K562 (cell line): ENCODE measurements around the gene ALG9. TPM values are rescaled to one million over a fixed set of nuclear protein-coding genes. Genes with fewer than 3 reads are reported as not detected.

Source experiments
- JUND ChIP-seq, 2 experiments: IDR thresholded peaks; 2 replicates in 1 of 2; 3 replicates in 1 of 2; pipeline ENCODE4 v1.6.1; 2011; ENCODE audit warnings: borderline replicate concordance in 2 of 2, low read depth in 2 of 2, low read length in 2 of 2, improper control_type of control experiment in 1 of 2, missing biosample characterization in 1 of 2, missing genetic modification characterization in 1 of 2, missing genetic modification reagents in 1 of 2
- TAF1 ChIP-seq: IDR thresholded peaks from 2 replicates; pipeline ENCODE4 v1.6.1; 2011; ENCODE audit warnings: mild to moderate bottlenecking, low read length, moderate library complexity; ENCODE audit not compliant: insufficient read depth, control insufficient read depth, severe bottlenecking; ENCODE audit errors: extremely low read depth
- UBTF ChIP-seq, 2 experiments: IDR thresholded peaks; 2 replicates each; pipeline ENCODE4 v1.6.1; 2012; ENCODE audit warnings: improper control_type of control experiment in 2 of 2, low read depth in 2 of 2, low read length in 2 of 2, borderline replicate concordance in 1 of 2
- ZMIZ1 ChIP-seq, 2 experiments: fragments of 150-350 bp in 1 of 2; IDR thresholded peaks; 2 replicates each; pipeline ENCODE4 v1.6.1; 2012 to 2016; ENCODE audit warnings: low read depth in 2 of 2, low read length in 2 of 2, mild to moderate bottlenecking in 1 of 2, moderate library complexity in 1 of 2
- ZNF445 ChIP-seq: fragments of 250-450 bp; sonication (Bioruptor Pico); IDR thresholded peaks from 2 replicates; pipeline ENCODE4 v1.4.0; 2020; ENCODE audit warnings: low read depth, mild to moderate bottlenecking, moderate library complexity
- polyA plus RNA-seq, 8 experiments: library from polyadenylated mRNA; depleted of rRNA in 4 of 8; stranded (reverse) in 5 of 8; unstranded in 3 of 8; fragments of >200 nt; fragmentation: Nextera tagmentation in 2 of 8; fragmentation: Illumina TruSeq in 1 of 8; extraction: Ambion mirVana in 2 of 8; extraction: Trizol in 1 of 8; gene quantifications; 2 replicates each; pipeline versions ENCODE4 v1.2.1 to v1.2.3, GENCODE V29; 2011 to 2014; ENCODE audit warnings: inconsistent platforms in 1 of 8, missing spikeins in 1 of 8
- total RNA-seq, 7 experiments: library from RNA; depleted of rRNA in 6 of 7; stranded (reverse); fragments of >200 nt in 6 of 7; fragmentation: Illumina TruSeq in 2 of 7; extraction: Trizol in 2 of 7; gene quantifications; 2 replicates each; pipeline versions ENCODE4 v1.2.1 to v1.2.3, GENCODE V29; 2011 to 2021; ENCODE audit warnings: low replicate concordance in 1 of 7

The ALG9 gene
- total and polyA plus RNA-seq, 9 of the 15 experiments (the other 6 are each of a cell fraction or from before 2014, with no cell fraction given), result 11.5 to 40.5 (median 24.9) TPM

- TF ChIP-seq ZMIZ1 (IDR thresholded peaks at IDR 0.05; ENCODE audit: low read depth in 2 of 2, low read length in 2 of 2) (no peak), JUND (IDR thresholded peaks at IDR 0.05; ENCODE audit: borderline replicate concordance, low read depth, low read length) (no peak), JUND (tag; IDR thresholded peaks at IDR 0.05; ENCODE audit: borderline replicate concordance, low read depth, low read length) (no peak), ZNF445 (CRISPR knock-in tag) (no peak), TAF1 (no peak), UBTF (IDR thresholded peaks at IDR 0.05; ENCODE audit: borderline replicate concordance in 1 of 2, low read depth in 2 of 2, low read length in 2 of 2) (no peak)
Observed at GRCh38 chr11:111788464-111788863, 82.9 kb downstream of the ALG9 start (continued).
